Body of pancreas (tissue), 4 donors: Measurements from ENCODE around the gene NCSTN. TPM values are rescaled to one million over a fixed set of nuclear protein-coding genes. Genes with fewer than 3 reads are reported as not detected.

Experiments
- ATAC-seq: fragments of 150-250 bp; one replicate; pipeline ENCODE4 v1.9.1; 2016
- DNase-seq, 4 donors: peaks; one replicate each; pipeline ENCODE4 v3.0.0-alpha.2; 2019
- H3K27ac ChIP-seq, 4 donors: fragments of 200-600 bp; sonication (generic); 1 replicate in 3 of 4; 2 replicates in 1 of 4; pipeline versions ENCODE4 v1.5.1 to v1.6.1; 2016 to 2019; ENCODE audit warnings: mild to moderate bottlenecking in 1 of 4, mixed read lengths in 1 of 4, moderate library complexity in 1 of 4
- H3K27me3 ChIP-seq, 2 donors: fragments of 200-600 bp; sonication (generic); one replicate each; pipeline ENCODE4 v1.6.0; 2016; ENCODE audit warnings: mild to moderate bottlenecking in 1 of 2
- H3K36me3 ChIP-seq, 2 donors: fragments of 200-600 bp; sonication (generic); replicated peaks in 1 of 2; 2 replicates each; pipeline ENCODE4 v1.5.1; 2016; ENCODE audit warnings: low read depth in 2 of 2; ENCODE audit not compliant: insufficient read depth in 1 of 2
- H3K4me1 ChIP-seq: fragments of 200-600 bp; sonication (generic); one replicate; pipeline ENCODE4 v1.6.0; 2016
- H3K4me3 ChIP-seq, 2 donors: fragments of 200-600 bp; sonication (generic); 1 replicate in 1 of 2; 2 replicates in 1 of 2; pipeline ENCODE4 v1.5.1; 2016 to 2019
- H3K9me3 ChIP-seq, 3 donors: fragments of 200-600 bp; sonication (generic); 1 replicate in 2 of 3; 2 replicates in 1 of 3; pipeline ENCODE4 v1.5.1; 2016
- POLR2A ChIP-seq, 3 donors: fragments of 450-650 bp; IDR thresholded peaks; one replicate each; pipeline ENCODE4 v1.6.1; 2016; ENCODE audit warnings: antibody characterized with exemption in 3 of 3, mild to moderate bottlenecking in 2 of 3
- WGBS, 2 donors: methylation state at CpG; one replicate each; pipeline ENCODE4 v1.1.5; 2017; 5-methylcytosine and 5-hydroxymethylcytosine counted together
- intact Hi-C: fragments of 100-400 bp; cut with DNase I; formaldehyde crosslinking; loops from one replicate; pipeline ENCODE4 v1.15.1; 2023
- small RNA-seq: library from RNA; depleted of rRNA; stranded (forward); fragments of <200 nt; gene quantifications from one replicate; pipeline ENCODE3, GENCODE V24; 2016
- total RNA-seq, 2 donors: library from RNA; depleted of rRNA; stranded (reverse); fragments of >200 nt; gene quantifications; one replicate each; pipeline ENCODE4 v1.1.0, GENCODE V29; 2016
- TF ChIP-seq, protein P1 (sequence below), 7 experiments: fragments of 450-650 bp in 4 of 7; fragments of 200-600 bp in 3 of 7; sonication (generic) in 3 of 7; IDR thresholded peaks; one replicate each; pipeline ENCODE4 v1.5.1; 2016 to 2019; ENCODE audit warnings: antibody characterized with exemption in 7 of 7

Gene NCSTN
- total RNA-seq, 2 donors from 2014 or later = 30.7 to 39.2 TPM

DNA sequence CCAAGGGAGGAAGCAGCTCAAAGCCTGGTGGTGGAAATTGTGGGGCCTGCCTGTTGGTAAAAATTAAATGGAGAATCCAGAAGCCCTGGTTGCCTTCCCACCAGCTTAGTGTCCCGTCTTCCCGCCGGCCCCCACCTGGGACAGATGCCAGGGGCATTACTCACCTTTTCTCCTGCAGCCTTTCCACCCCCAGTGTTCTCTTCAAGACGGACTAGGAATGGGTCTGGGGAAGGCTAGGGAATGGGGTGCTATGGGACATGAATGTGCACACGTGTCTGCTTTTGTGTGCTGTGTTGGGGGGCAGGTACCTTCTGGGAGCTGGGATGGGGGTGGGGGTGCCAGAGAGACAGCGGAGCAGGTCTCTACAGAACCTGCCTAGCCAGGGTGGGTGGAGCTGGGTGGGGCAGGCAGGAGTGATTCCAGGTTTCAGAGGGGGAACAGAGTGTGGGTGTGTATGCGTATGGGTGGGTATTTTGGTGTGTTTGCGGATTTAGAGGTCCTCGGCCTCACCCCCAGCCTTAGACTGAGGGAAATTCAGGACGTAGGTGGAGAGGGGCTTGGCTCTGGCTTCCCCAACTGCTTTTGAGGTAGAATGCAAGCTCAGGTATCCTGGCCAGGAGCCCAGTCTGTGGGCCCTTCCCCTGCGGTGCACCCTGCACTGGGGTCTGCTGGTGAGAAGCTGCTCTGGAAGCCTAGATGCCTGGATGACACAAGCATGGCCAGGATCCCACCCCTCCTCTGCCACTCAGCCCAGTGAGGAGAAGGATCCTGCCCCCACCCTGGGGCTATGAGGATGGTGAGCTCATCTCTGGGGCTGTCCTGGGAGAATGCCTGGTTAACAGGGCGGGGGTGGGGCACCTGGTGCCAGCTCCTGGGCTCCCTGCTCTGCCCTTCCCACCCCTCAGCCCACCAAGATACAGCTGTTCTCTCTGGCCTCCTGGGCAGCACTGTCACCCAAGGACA is 64.9 kb downstream of the NCSTN start:
- no peak overlapping the region for H3K27ac ChIP-seq
- ATAC-seq = no peak
- intact Hi-C loops = no loop called here

More for the DNA sequence above, 64.9 kb downstream of the NCSTN start:
- no peaks in the 10 kb centered on the region for H3K9me3 ChIP-seq
- H3K4me3 ChIP-seq = no peak overlapping the region
- no peaks in the 10 kb centered on the region for H3K36me3 ChIP-seq
- H3K27me3 ChIP-seq = no peaks in the 10 kb centered on the region
- H3K4me1 ChIP-seq = no peaks in the 10 kb centered on the region
- TF ChIP-seq, protein P1, sequence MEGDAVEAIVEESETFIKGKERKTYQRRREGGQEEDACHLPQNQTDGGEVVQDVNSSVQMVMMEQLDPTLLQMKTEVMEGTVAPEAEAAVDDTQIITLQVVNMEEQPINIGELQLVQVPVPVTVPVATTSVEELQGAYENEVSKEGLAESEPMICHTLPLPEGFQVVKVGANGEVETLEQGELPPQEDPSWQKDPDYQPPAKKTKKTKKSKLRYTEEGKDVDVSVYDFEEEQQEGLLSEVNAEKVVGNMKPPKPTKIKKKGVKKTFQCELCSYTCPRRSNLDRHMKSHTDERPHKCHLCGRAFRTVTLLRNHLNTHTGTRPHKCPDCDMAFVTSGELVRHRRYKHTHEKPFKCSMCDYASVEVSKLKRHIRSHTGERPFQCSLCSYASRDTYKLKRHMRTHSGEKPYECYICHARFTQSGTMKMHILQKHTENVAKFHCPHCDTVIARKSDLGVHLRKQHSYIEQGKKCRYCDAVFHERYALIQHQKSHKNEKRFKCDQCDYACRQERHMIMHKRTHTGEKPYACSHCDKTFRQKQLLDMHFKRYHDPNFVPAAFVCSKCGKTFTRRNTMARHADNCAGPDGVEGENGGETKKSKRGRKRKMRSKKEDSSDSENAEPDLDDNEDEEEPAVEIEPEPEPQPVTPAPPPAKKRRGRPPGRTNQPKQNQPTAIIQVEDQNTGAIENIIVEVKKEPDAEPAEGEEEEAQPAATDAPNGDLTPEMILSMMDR (IDR thresholded peaks at IDR 0.05) = no peak
- TF ChIP-seq POLR2A (IDR thresholded peaks at IDR 0.05) = no peak
- WGBS, 2 donors = 74 to 96% methylated on average over 6 to 12 of the region's 12 CpGs
- DNase-seq = peak in 1 of 4 donors; percentile 31

Small RNA genes lying within 50 kb of the gene (small RNA-seq; reads per million reads assigned to genes)
- not detected for gene RF00019
- not detected for gene RNU4-42P

Other genes starting within 250 kb of the NCSTN start
- 10 to 100 TPM; 18.4 to 46.8 TPM for gene IGSF8, start 244.8 kb upstream of the NCSTN start, total RNA-seq
- 10 to 100 TPM in 1 of 2 donors, 1 to 10 TPM in 1; 1.6 to 41.2 TPM for gene ATP1A2, start 227.6 kb upstream of the NCSTN start, total RNA-seq
- gene ATP1A4, start 191.8 kb upstream of the NCSTN start, total RNA-seq = not detected
- not detected for gene CASQ1, start 152.8 kb upstream of the NCSTN start, total RNA-seq
- gene PEA15, start 138.0 kb upstream of the NCSTN start, total RNA-seq = 10 to 100 TPM; 21.4 to 23.9 TPM
- gene DCAF8, start 80.8 kb upstream of the NCSTN start, total RNA-seq = 100 to 1,000 TPM; 123 to 190 TPM
- 10 to 100 TPM; 15.6 to 18.5 TPM for gene PEX19, start 58.2 kb upstream of the NCSTN start, total RNA-seq
- gene COPA, start 133 bp upstream of the NCSTN start, total RNA-seq = 10 to 100 TPM; 75.8 to 86.7 TPM
- not detected for gene NHLH1, start 23.7 kb downstream of the NCSTN start, total RNA-seq
- 1 to 10 TPM; 3.6 to 7.8 TPM for gene VANGL2, start 57.2 kb downstream of the NCSTN start, total RNA-seq
- under 1 TPM; 0.52 to 0.99 TPM for gene SLAMF6, start 179.9 kb downstream of the NCSTN start, total RNA-seq
- gene CD84, start 236.1 kb downstream of the NCSTN start, total RNA-seq = 1 to 10 TPM; 3.0 to 7.0 TPM